ENCODE results near the gene SYT12. TPM values are rescaled to one million over a fixed set of nuclear protein-coding genes. Genes with fewer than 3 reads are reported as not detected.
A peak's percentile ranks its signal among the peaks of the same experiment; 100 is the strongest.

The SYT12 gene
- total and polyA plus RNA-seq, 2 experiments from 2014 or later, result 0.75 to 2.8 TPM

DNA sequence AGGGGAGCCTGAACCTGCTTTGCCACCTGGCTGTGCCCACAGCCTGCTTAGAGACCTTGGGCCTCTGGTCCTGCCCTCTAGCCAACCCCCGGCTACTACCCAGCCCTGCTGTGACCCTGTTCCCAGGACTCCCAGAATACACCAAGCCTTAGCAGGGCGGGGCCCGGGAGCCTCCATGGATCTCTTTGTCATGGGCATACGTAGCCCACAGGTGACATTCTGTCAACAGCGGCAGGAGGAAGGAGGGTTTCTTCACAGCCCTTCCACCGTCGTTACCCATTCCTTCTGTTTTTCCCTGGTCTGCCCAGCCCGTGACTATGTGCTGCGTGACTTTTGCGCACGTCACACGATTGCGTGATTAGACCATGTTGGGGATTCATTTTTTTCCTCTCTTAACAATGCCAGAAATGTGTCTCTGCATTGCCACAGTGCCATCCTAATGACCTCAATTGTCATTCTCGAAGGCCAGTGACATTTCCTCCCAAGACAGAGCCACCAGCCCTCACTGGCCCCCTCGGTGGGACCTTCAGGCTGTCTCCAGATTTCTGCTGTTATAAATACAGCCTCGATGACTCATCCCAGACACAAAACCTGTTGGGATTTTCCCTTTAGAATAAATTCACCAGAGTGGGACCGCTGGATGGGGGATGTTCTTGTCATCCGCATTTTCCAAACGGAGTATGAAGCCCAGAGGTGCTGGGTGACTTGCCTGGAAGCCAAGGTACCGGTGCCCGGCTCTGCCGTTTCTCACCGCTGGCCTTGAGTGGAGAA, 9.0 kb downstream of the SYT12 start:
- Histone ChIP-seq H3K27me3 (replicated peaks; ENCODE audit: insufficient read depth) (no peaks in the 10 kb centered on the region), H4K20me1 (ENCODE audit: insufficient read depth) (no peaks in the 10 kb centered on the region), H3K79me2 (ENCODE audit: insufficient read depth) (no peaks in the 10 kb centered on the region), H3K4me3 (no peak overlapping the region), H3K9me3 (ENCODE audit: low read depth) (no peaks in the 10 kb centered on the region), H3K4me1 (ENCODE audit: insufficient read depth) (peaks cover 22% of the 10 kb centered on the region), H3K27ac (peak overlapping the region; percentile 86; the same call in 1 of the 2 replicates), H3K36me3 (ENCODE audit: low read depth) (no peaks in the 10 kb centered on the region), H3K4me2 (ENCODE audit: unreplicated experiment) (no peak overlapping the region), H3F3A (ENCODE audit: insufficient read depth) (peaks cover 11% of the 10 kb centered on the region), H3K9ac (no peak overlapping the region), H3K9me2 (ENCODE audit: insufficient read depth) (no peaks in the 10 kb centered on the region), H2AFZ (no peak overlapping the region)
- WGBS, 2 experiments (ENCODE audit: low coverage in 1 of 2, low lambda C conversion rate in 2 of 2, missing lambda C conversion rate in 2 of 2), result 86 to 90% methylated on average over 23 of the region's 23 CpGs
- DNase-seq, result peak; percentile 66
- in situ Hi-C loops (cut with MboI), result no loop called here
- TF ChIP-seq EZH2phosphoT487 (IDR thresholded peaks at IDR 0.05; ENCODE audit: insufficient read depth, low read depth), result no peak
- TF ChIP-seq EZH2 (IDR thresholded peaks at IDR 0.05; ENCODE audit: insufficient read depth, poor library complexity, severe bottlenecking), result no peak

DNA sequence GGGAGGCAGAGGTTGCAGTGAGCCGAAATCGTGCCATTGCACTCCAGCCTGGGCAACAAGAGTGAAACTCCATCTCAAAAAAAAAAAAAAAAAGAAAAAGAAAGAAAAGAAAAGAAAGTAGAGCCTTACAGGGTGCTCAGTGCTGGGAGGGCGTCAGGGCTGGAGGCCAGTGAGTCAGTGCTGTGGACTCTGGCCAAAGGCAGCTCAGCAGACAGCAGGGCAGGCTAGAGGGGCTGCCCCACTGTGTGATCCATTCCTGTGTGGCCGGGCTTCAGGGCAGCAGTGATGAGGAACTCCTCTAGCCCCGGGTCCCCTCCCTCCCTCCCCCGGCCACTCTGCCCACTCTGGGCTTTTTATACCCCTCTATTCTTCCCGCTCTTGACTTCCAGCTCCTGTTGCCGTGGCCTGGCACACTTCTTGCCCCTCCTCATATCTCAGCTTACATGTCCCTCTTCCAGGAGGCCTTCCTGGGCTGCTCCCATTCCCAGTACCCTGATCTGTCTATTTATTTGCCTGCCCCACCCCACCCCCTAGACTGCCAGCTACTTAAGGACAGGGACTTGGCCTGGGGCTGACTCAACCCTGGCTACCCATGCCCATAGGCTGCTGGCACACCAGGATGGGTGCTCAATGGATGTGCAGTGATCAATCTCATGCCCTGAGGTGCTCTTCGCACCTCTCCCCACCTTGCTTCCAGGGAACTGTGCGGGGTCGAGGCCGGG, 10.1 kb downstream of the SYT12 start:
- Histone ChIP-seq H3K9me3 (ENCODE audit: low read depth) (no peaks in the 10 kb centered on the region), H4K20me1 (ENCODE audit: insufficient read depth) (no peaks in the 10 kb centered on the region), H3K4me3 (0 out of 2 replicates have a peak overlapping the region, but pooled peaks have one; percentile 23), H3K9me2 (ENCODE audit: insufficient read depth) (no peaks in the 10 kb centered on the region), H2AFZ (no peak overlapping the region), H3K36me3 (ENCODE audit: low read depth) (no peaks in the 10 kb centered on the region), H3K79me2 (ENCODE audit: insufficient read depth) (no peaks in the 10 kb centered on the region), H3K4me2 (ENCODE audit: unreplicated experiment) (peak overlapping the region; percentile 33), H3K27ac (peak overlapping the region; percentile 86), H3K27me3 (replicated peaks; ENCODE audit: insufficient read depth) (no peaks in the 10 kb centered on the region), H3F3A (ENCODE audit: insufficient read depth) (peaks cover 11% of the 10 kb centered on the region), H3K4me1 (ENCODE audit: insufficient read depth) (peaks cover 22% of the 10 kb centered on the region), H3K9ac (peak overlapping the region; percentile 62)
- in situ Hi-C loops (cut with MboI), result no loop called here
- peak; percentile 95 for DNase-seq
- 37 to 40% methylated on average over 8 to 12 of the region's 12 CpGs for WGBS, 2 experiments (ENCODE audit: low coverage in 1 of 2, low lambda C conversion rate in 2 of 2, missing lambda C conversion rate in 2 of 2)
- TF ChIP-seq EZH2 (IDR thresholded peaks at IDR 0.05; ENCODE audit: insufficient read depth, poor library complexity, severe bottlenecking) (no peak), EZH2phosphoT487 (IDR thresholded peaks at IDR 0.05; ENCODE audit: insufficient read depth, low read depth) (no peak)

DNA sequence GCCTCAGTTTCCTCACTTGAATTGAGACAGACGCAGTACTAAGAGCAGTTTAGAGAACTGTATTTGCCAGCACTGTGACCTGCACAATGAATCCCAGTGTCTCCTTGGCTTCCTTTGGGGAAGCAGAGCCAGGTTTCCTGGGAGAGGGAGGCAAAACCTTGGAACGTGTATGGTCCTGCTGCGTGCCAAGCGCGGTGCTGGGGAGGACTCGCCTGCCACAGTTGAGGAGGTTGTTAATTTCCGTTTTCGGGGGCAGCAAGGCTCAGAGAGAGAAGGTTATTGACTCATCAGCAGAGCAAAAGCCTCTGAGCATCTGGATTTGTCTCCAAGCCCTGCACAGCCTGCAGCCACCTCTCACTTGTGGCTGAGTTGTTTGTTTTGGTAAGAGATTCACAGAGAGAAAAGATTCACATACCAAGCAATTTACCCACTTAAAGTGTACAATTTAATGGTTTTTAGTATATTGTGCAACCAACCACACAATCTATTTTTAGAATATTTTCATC, 10.8 kb downstream of the SYT12 start:
- Histone ChIP-seq H3K4me1 (ENCODE audit: insufficient read depth) (peaks cover 22% of the 10 kb centered on the region), H3F3A (ENCODE audit: insufficient read depth) (peaks cover 11% of the 10 kb centered on the region), H3K9me3 (ENCODE audit: low read depth) (no peaks in the 10 kb centered on the region), H3K9me2 (ENCODE audit: insufficient read depth) (no peaks in the 10 kb centered on the region), H3K36me3 (ENCODE audit: low read depth) (no peaks in the 10 kb centered on the region), H3K9ac (peak overlapping the region; percentile 62), H3K27ac (peak overlapping the region; percentile 86), H4K20me1 (ENCODE audit: insufficient read depth) (no peaks in the 10 kb centered on the region), H3K79me2 (ENCODE audit: insufficient read depth) (no peaks in the 10 kb centered on the region), H3K4me2 (ENCODE audit: unreplicated experiment) (peak overlapping the region; percentile 72), H2AFZ (no peak overlapping the region), H3K4me3 (peak overlapping the region; percentile 35; the same call in 1 of the 2 replicates), H3K27me3 (replicated peaks; ENCODE audit: insufficient read depth) (no peaks in the 10 kb centered on the region)
- in situ Hi-C loops (cut with MboI), result no loop called here
- peak; percentile 97 for DNase-seq
- TF ChIP-seq EZH2 (IDR thresholded peaks at IDR 0.05; ENCODE audit: insufficient read depth, poor library complexity, severe bottlenecking), result no peak
- TF ChIP-seq EZH2phosphoT487 (IDR thresholded peaks at IDR 0.05; ENCODE audit: insufficient read depth, low read depth), result peak; percentile 82; the same call in 1 of the 2 replicates
- WGBS, 2 experiments (ENCODE audit: low coverage in 1 of 2, low lambda C conversion rate in 2 of 2, missing lambda C conversion rate in 2 of 2), result 1 to 3% methylated on average over 8 of the region's 8 CpGs

DNA sequence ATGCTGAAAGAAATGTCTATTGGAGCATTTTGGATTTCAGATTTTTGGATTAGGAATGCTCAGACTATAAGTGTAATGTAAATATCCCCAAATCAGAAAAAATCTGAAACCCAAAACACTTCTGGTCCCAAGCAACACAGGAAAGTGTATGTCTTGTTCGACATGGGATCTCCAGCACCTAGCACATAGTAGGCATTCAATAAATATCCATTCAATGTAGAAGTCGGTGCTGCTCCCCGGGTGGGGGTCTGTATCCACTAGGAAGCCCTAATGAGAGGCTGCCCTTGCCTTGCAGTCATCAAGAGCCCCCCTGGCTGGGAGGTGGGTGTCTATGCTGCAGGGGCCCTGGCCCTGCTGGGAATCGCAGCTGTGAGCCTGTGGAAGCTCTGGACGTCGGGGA, 11.4 kb downstream of the SYT12 start:
- H3K27ac ChIP-seq, result peak overlapping the region; percentile 73
- 81 to 85% methylated on average over 6 of the region's 6 CpGs for WGBS, 2 experiments (ENCODE audit: low coverage in 1 of 2, low lambda C conversion rate in 2 of 2, missing lambda C conversion rate in 2 of 2)
- H4K20me1 ChIP-seq (ENCODE audit: insufficient read depth), result no peaks in the 10 kb centered on the region
- in situ Hi-C loops (cut with MboI), result no loop called here
- peaks cover 22% of the 10 kb centered on the region for H3K4me1 ChIP-seq (ENCODE audit: insufficient read depth)
- no peaks in the 10 kb centered on the region for H3K27me3 ChIP-seq (replicated peaks; ENCODE audit: insufficient read depth)
- no peak for DNase-seq
- peak overlapping the region; percentile 72 for H3K4me2 ChIP-seq (ENCODE audit: unreplicated experiment)
- peak overlapping the region; percentile 31; the same call in 1 of the 2 replicates for H3K9ac ChIP-seq
- no peak for TF ChIP-seq EZH2phosphoT487 (IDR thresholded peaks at IDR 0.05; ENCODE audit: insufficient read depth, low read depth)
- TF ChIP-seq EZH2 (IDR thresholded peaks at IDR 0.05; ENCODE audit: insufficient read depth, poor library complexity, severe bottlenecking), result no peak
- H3K79me2 ChIP-seq (ENCODE audit: insufficient read depth), result no peaks in the 10 kb centered on the region
- H3K9me2 ChIP-seq (ENCODE audit: insufficient read depth), result no peaks in the 10 kb centered on the region
- H3K9me3 ChIP-seq (ENCODE audit: low read depth), result no peaks in the 10 kb centered on the region
- H3K36me3 ChIP-seq (ENCODE audit: low read depth), result no peaks in the 10 kb centered on the region
- H3K4me3 ChIP-seq, result peak overlapping the region; percentile 35; the same call in 1 of the 2 replicates
- peaks cover 11% of the 10 kb centered on the region for H3F3A ChIP-seq (ENCODE audit: insufficient read depth)
- no peak overlapping the region for H2AFZ ChIP-seq

All from GM23248 (cell line).